ENCODE measurements around the gene TMEM95.
"Not testable (repeated sequence)": the region's sequence is repeated elsewhere in the genome, so short reads cannot be mapped to it uniquely, and the experiment has no call there.

Gene TMEM95

GRCh38 chr17:7323731-7324437, 31.1 kb upstream of the TMEM95 start:
- no peak for DNase-seq

GRCh38 chr17:7324438-7324779, 30.5 kb upstream of the TMEM95 start:
- no peak for DNase-seq

GRCh38 chr17:7325031-7325528, 29.9 kb upstream of the TMEM95 start:
- no peak for DNase-seq

- DNase-seq: no peak
Observed at GRCh38 chr17:7326186-7326585, 28.8 kb upstream of the TMEM95 start.

GRCh38 chr17:7327056-7327455, 27.9 kb upstream of the TMEM95 start:
- DNase-seq: no peak

- no peak for DNase-seq
Observed at GRCh38 chr17:7327501-7327900, 27.5 kb upstream of the TMEM95 start.

- no peak for DNase-seq
Observed at GRCh38 chr17:7328009-7328408, 26.9 kb upstream of the TMEM95 start.

- no peak for DNase-seq
Observed at GRCh38 chr17:7328840-7329373, 26.0 kb upstream of the TMEM95 start, which contains the start of gene NEURL4. Gene NEURL4 (minus strand): TSS chr17:7329335. CDS start chr17:7329312, 23 bp downstream.

GRCh38 chr17:7329374-7329996, 25.5 kb upstream of the TMEM95 start:
- DNase-seq: peak; percentile 90

GRCh38 chr17:7329997-7330637, 24.8 kb upstream of the TMEM95 start:
- no peak for DNase-seq

- no peak for DNase-seq
Observed at GRCh38 chr17:7330638-7331015, 24.3 kb upstream of the TMEM95 start.

GRCh38 chr17:7332111-7332510, 22.8 kb upstream of the TMEM95 start:
- DNase-seq: no peak

GRCh38 chr17:7332600-7333069, 22.3 kb upstream of the TMEM95 start:
- DNase-seq: not testable (repeated sequence)

GRCh38 chr17:7334938-7335538, 19.9 kb upstream of the TMEM95 start:
- no peak for DNase-seq

GRCh38 chr17:7335765-7336164, 19.2 kb upstream of the TMEM95 start:
- DNase-seq: not testable (repeated sequence)

- no peak for DNase-seq
Observed at GRCh38 chr17:7336240-7337175, 18.4 kb upstream of the TMEM95 start, which contains the start of gene ACAP1. Gene ACAP1 (plus strand): TSS chr17:7336529. CDS start chr17:7336735, 206 bp downstream.

- DNase-seq: not testable (repeated sequence)
Observed at GRCh38 chr17:7337600-7337999, 17.4 kb upstream of the TMEM95 start.

- DNase-seq: no peak
Observed at GRCh38 chr17:7340179-7340578, 14.8 kb upstream of the TMEM95 start.

GRCh38 chr17:7341842-7342241, 13.1 kb upstream of the TMEM95 start:
- no peak for DNase-seq

GRCh38 chr17:7343250-7343649, 11.7 kb upstream of the TMEM95 start:
- no peak for DNase-seq

- no peak for DNase-seq
Observed at GRCh38 chr17:7346761-7347614, 8.0 kb upstream of the TMEM95 start.
